SK-N-SH (cell line): ENCODE data around the gene SMAP2.
A peak's percentile ranks its signal among the peaks of the same experiment; 100 is the strongest.

Experiments
- EP300 ChIP-seq, 2 experiments: IDR thresholded peaks; 2 replicates each; pipeline versions ENCODE4 v1.4.0 to v1.6.1; 2012; ENCODE audit warnings: borderline replicate concordance in 1 of 2, low read depth in 1 of 2, low read length in 1 of 2
- EZH2phosphoT487 ChIP-seq: fragments of 200-600 bp; sonication (generic); IDR thresholded peaks from 2 replicates; pipeline ENCODE4 v1.6.1; 2017; ENCODE audit warnings: low read depth, mixed run types, mild to moderate bottlenecking, antibody characterized with exemption, moderate library complexity, borderline replicate concordance
- MXI1 ChIP-seq: IDR thresholded peaks from 2 replicates; pipeline ENCODE4 v1.6.1; 2012; ENCODE audit warnings: mild to moderate bottlenecking, low read depth, low read length, improper control_type of control experiment
- RAD21 ChIP-seq: IDR thresholded peaks from 2 replicates; pipeline ENCODE4 v1.6.1; 2012; ENCODE audit warnings: mild to moderate bottlenecking, low read length
- SIN3A ChIP-seq: IDR thresholded peaks from 2 replicates; pipeline ENCODE4 v1.6.1; 2012; ENCODE audit warnings: low read depth, mild to moderate bottlenecking, low read length, moderate library complexity, borderline replicate concordance
- TAF1 ChIP-seq: IDR thresholded peaks from 2 replicates; pipeline ENCODE4 v1.6.1; 2012; ENCODE audit warnings: low read depth, mild to moderate bottlenecking, low read length, moderate library complexity, borderline replicate concordance
- TCF12 ChIP-seq: IDR thresholded peaks from 2 replicates; pipeline ENCODE4 v1.4.0; 2012
- TEAD4 ChIP-seq: IDR thresholded peaks from 2 replicates; pipeline ENCODE4 v1.4.0; 2012; ENCODE audit warnings: mild to moderate bottlenecking, borderline replicate concordance; ENCODE audit not compliant: insufficient read depth
- TF ChIP-seq, protein P1 (sequence below): IDR thresholded peaks from 2 replicates; pipeline ENCODE4; 2012
- TF ChIP-seq, protein P2 (sequence below): fragments of 200-600 bp; sonication (generic); IDR thresholded peaks from 2 replicates; pipeline ENCODE4 v1.6.1; 2017; ENCODE audit warnings: antibody characterized with exemption, mild to moderate bottlenecking, moderate library complexity
- TF ChIP-seq, protein P3 (sequence below): IDR thresholded peaks from 2 replicates; pipeline ENCODE4 v1.4.0; 2012; ENCODE audit warnings: low read depth, borderline replicate concordance

GRCh38 chr1:40383095-40383487 is 9.6 kb downstream of the SMAP2 start:
- TF ChIP-seq, protein P1, sequence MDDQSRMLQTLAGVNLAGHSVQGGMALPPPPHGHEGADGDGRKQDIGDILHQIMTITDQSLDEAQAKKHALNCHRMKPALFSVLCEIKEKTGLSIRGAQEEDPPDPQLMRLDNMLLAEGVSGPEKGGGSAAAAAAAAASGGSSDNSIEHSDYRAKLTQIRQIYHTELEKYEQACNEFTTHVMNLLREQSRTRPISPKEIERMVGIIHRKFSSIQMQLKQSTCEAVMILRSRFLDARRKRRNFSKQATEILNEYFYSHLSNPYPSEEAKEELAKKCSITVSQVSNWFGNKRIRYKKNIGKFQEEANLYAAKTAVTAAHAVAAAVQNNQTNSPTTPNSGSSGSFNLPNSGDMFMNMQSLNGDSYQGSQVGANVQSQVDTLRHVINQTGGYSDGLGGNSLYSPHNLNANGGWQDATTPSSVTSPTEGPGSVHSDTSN = no peak
- TF ChIP-seq, protein P2, sequence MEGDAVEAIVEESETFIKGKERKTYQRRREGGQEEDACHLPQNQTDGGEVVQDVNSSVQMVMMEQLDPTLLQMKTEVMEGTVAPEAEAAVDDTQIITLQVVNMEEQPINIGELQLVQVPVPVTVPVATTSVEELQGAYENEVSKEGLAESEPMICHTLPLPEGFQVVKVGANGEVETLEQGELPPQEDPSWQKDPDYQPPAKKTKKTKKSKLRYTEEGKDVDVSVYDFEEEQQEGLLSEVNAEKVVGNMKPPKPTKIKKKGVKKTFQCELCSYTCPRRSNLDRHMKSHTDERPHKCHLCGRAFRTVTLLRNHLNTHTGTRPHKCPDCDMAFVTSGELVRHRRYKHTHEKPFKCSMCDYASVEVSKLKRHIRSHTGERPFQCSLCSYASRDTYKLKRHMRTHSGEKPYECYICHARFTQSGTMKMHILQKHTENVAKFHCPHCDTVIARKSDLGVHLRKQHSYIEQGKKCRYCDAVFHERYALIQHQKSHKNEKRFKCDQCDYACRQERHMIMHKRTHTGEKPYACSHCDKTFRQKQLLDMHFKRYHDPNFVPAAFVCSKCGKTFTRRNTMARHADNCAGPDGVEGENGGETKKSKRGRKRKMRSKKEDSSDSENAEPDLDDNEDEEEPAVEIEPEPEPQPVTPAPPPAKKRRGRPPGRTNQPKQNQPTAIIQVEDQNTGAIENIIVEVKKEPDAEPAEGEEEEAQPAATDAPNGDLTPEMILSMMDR = no peak
- TF ChIP-seq RAD21 (no peak), EP300 (IDR thresholded peaks at IDR 0.05; ENCODE audit: borderline replicate concordance in 1 of 2, low read depth in 1 of 2, low read length in 1 of 2) (no peak; a peak in 1 of 4 replicates), TAF1 (no peak), SIN3A (no peak), EZH2phosphoT487 (no peak), TEAD4 (no peak), MXI1 (peak; percentile 80; the same call in 1 of the 2 replicates), TCF12 (no peak)
- TF ChIP-seq, protein P3, sequence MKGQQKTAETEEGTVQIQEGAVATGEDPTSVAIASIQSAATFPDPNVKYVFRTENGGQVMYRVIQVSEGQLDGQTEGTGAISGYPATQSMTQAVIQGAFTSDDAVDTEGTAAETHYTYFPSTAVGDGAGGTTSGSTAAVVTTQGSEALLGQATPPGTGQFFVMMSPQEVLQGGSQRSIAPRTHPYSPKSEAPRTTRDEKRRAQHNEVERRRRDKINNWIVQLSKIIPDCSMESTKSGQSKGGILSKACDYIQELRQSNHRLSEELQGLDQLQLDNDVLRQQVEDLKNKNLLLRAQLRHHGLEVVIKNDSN = no peak
